Fibroblast of lung (primary cell): Measurements from ENCODE around the gene UBL4B. TPM values are rescaled to one million over a fixed set of nuclear protein-coding genes. Genes with fewer than 3 reads are reported as not detected.
A peak's percentile ranks its signal among the peaks of the same experiment; 100 is the strongest.

Experiments used
- DNase-seq, 2 donors: peaks; one replicate each; pipeline versions ENCODE4 v3.0.0 to v3.0.0-alpha.2; 2010; ENCODE audit warnings: low read depth in 2 of 2
- H2AFZ ChIP-seq: 2 replicates; pipeline ENCODE4 v1.5.1; 2012; ENCODE audit warnings: low read length, control low read depth, inconsistent platforms
- H3K27ac ChIP-seq: 2 replicates; pipeline ENCODE4 v1.5.1; 2011; ENCODE audit warnings: low read length, control low read depth; ENCODE audit not compliant: insufficient read depth
- H3K27me3 ChIP-seq: 2 replicates; pipeline ENCODE4 v1.5.1; 2011; ENCODE audit warnings: mild to moderate bottlenecking, low read length; ENCODE audit not compliant: control insufficient read depth, insufficient read depth
- H3K36me3 ChIP-seq: 2 replicates; pipeline ENCODE4 v1.5.1; 2011; ENCODE audit warnings: low read length; ENCODE audit not compliant: control insufficient read depth, insufficient read depth
- H3K4me1 ChIP-seq: 2 replicates; pipeline ENCODE4 v1.5.1; 2011; ENCODE audit warnings: low read length; ENCODE audit not compliant: control insufficient read depth, insufficient read depth; ENCODE audit errors: extremely low read depth
- H3K4me2 ChIP-seq: 2 replicates; pipeline ENCODE4 v1.5.1; 2011; ENCODE audit warnings: low read length, control low read depth; ENCODE audit not compliant: insufficient read depth; ENCODE audit errors: extremely low read depth
- H3K4me3 ChIP-seq, 4 experiments: fragments of 200-600 bp in 1 of 4; sonication (generic) in 1 of 4; replicated peaks in 1 of 4; 2 replicates each; pipeline ENCODE4 v1.5.1; 2011 to 2016; ENCODE audit warnings: low read length in 4 of 4, low read depth in 3 of 4, mild to moderate bottlenecking in 3 of 4, control low read depth in 2 of 4, inconsistent platforms in 1 of 4, mixed read lengths in 1 of 4; ENCODE audit not compliant: insufficient read depth in 1 of 4; ENCODE audit errors: control extremely low read depth in 1 of 4
- H3K79me2 ChIP-seq: 2 replicates; pipeline ENCODE4 v1.5.1; 2012; ENCODE audit warnings: mild to moderate bottlenecking, low read length, inconsistent platforms; ENCODE audit not compliant: control insufficient read depth, insufficient read depth
- H3K9ac ChIP-seq: 2 replicates; pipeline ENCODE4 v1.5.1; 2011; ENCODE audit warnings: mild to moderate bottlenecking, low read length, control low read depth; ENCODE audit not compliant: insufficient read depth
- H3K9me3 ChIP-seq: 2 replicates; pipeline ENCODE4 v1.5.1; 2012; ENCODE audit warnings: low read depth, low read length; ENCODE audit not compliant: control insufficient read depth, insufficient read depth
- H4K20me1 ChIP-seq: 2 replicates; pipeline ENCODE4 v1.5.1; 2011; ENCODE audit warnings: low read length; ENCODE audit not compliant: control insufficient read depth, insufficient read depth; ENCODE audit errors: extremely low read depth
- CTCF ChIP-seq, 2 donors: IDR thresholded peaks in 1 of 2; conservative IDR thresholded peaks in 1 of 2; 1 replicate in 1 of 2; 2 replicates in 1 of 2; pipeline ENCODE4 v1.5.1; 2011 to 2012; ENCODE audit warnings: low read length in 2 of 2, control low read depth in 1 of 2, inconsistent platforms in 1 of 2, low read depth in 1 of 2, mild to moderate bottlenecking in 1 of 2
- EZH2 ChIP-seq: IDR thresholded peaks from 2 replicates; pipeline ENCODE4 v1.5.1; 2012; ENCODE audit warnings: low read length, control low read depth, mild to moderate bottlenecking; ENCODE audit errors: missing control alignments
- polyA plus RNA-seq, 2 donors: library from polyadenylated mRNA; depleted of rRNA in 1 of 2; stranded (reverse) in 1 of 2; unstranded in 1 of 2; fragments of >200 nt; gene quantifications; 2 replicates each; pipeline ENCODE4 v1.2.1, GENCODE V29; 2011 to 2012; ENCODE audit warnings: missing spikeins in 1 of 2
- total RNA-seq: library from RNA; depleted of rRNA; stranded (reverse); fragments of >200 nt; gene quantifications from 2 replicates; pipeline ENCODE4 v1.2.1, GENCODE V29; 2014

UBL4B gene
- total and polyA plus RNA-seq, 2 donors (not counting 1 experiment from before 2014, with no cell fraction given) = not detected

- peak in 1 of 2 donors; percentile 32 for DNase-seq
- H3K4me3 ChIP-seq = no peak overlapping the region
- H2AFZ ChIP-seq = no peak overlapping the region
- no peaks in the 10 kb centered on the region for H3K79me2 ChIP-seq
- H4K20me1 ChIP-seq = no peaks in the 10 kb centered on the region
- no peaks in the 10 kb centered on the region for H3K4me1 ChIP-seq
- H3K4me2 ChIP-seq = no peak overlapping the region
- no peak overlapping the region for H3K9ac ChIP-seq
- TF ChIP-seq EZH2 (peak; percentile 96), CTCF (conservative IDR thresholded peaks at IDR 0.05 in 1 of 2, IDR thresholded peaks at IDR 0.05 in 1 of 2; ENCODE audit: low read depth in 1 of 2, low read length in 2 of 2) (no peak)
- peaks cover 66% of the 10 kb centered on the region for H3K27me3 ChIP-seq
- H3K27ac ChIP-seq = no peak overlapping the region
- H3K9me3 ChIP-seq = no peaks in the 10 kb centered on the region
- H3K36me3 ChIP-seq = no peaks in the 10 kb centered on the region
Measured at GRCh38 chr1:110067893-110068645, 44.2 kb upstream of the UBL4B start.

- peaks cover 70% of the 10 kb centered on the region for H3K27me3 ChIP-seq
- no peaks in the 10 kb centered on the region for H4K20me1 ChIP-seq
- no peak overlapping the region for H2AFZ ChIP-seq
- no peak overlapping the region for H3K9ac ChIP-seq
- H3K79me2 ChIP-seq = no peaks in the 10 kb centered on the region
- H3K9me3 ChIP-seq = no peaks in the 10 kb centered on the region
- no peak overlapping the region for H3K4me3 ChIP-seq
- H3K27ac ChIP-seq = no peak overlapping the region
- no peak for DNase-seq
- H3K4me1 ChIP-seq = no peaks in the 10 kb centered on the region
- no peaks in the 10 kb centered on the region for H3K36me3 ChIP-seq
- TF ChIP-seq EZH2 (peak; percentile 69), CTCF (conservative IDR thresholded peaks at IDR 0.05 in 1 of 2, IDR thresholded peaks at IDR 0.05 in 1 of 2; ENCODE audit: low read depth in 1 of 2, low read length in 2 of 2) (no peak)
- H3K4me2 ChIP-seq = no peak overlapping the region
Measured at GRCh38 chr1:110068646-110069403, 43.4 kb upstream of the UBL4B start.
